Osteoblast (primary cell): Measurements from ENCODE around the gene CPNE7. TPM values are rescaled to one million over a fixed set of nuclear protein-coding genes. Genes with fewer than 3 reads are reported as not detected.

Experiments used
- DNase-seq: peaks from one replicate; pipeline ENCODE4 v3.0.0; 2011; ENCODE audit warnings: low spot score, mixed read lengths; ENCODE audit not compliant: insufficient read length; ENCODE audit errors: missing footprints
- H2AFZ ChIP-seq: 2 replicates; pipeline ENCODE4 v1.6.0; 2011; ENCODE audit warnings: mild to moderate bottlenecking, low read length
- H3K27ac ChIP-seq: 2 replicates; pipeline ENCODE4 v1.5.1; 2011; ENCODE audit warnings: mild to moderate bottlenecking, low read depth, low read length, moderate library complexity
- H3K27me3 ChIP-seq: 2 replicates; pipeline ENCODE4 v1.6.0; 2012; ENCODE audit warnings: mild to moderate bottlenecking, control low read depth, inconsistent platforms, low read length, moderate library complexity; ENCODE audit not compliant: insufficient read depth
- H3K36me3 ChIP-seq: 2 replicates; pipeline ENCODE4 v1.5.1; 2011; ENCODE audit warnings: mild to moderate bottlenecking, low read length, control low read depth, moderate library complexity; ENCODE audit not compliant: insufficient read depth
- H3K4me1 ChIP-seq: 2 replicates; pipeline ENCODE4 v1.5.1; 2011; ENCODE audit warnings: mild to moderate bottlenecking, low read length, control low read depth, moderate library complexity; ENCODE audit not compliant: insufficient read depth
- H3K4me2 ChIP-seq: 2 replicates; pipeline ENCODE4 v1.6.0; 2011; ENCODE audit warnings: mild to moderate bottlenecking, low read length; ENCODE audit not compliant: insufficient read depth
- H3K4me3 ChIP-seq: fragments of 200-600 bp; sonication (generic); 3 replicates; pipeline ENCODE4 v1.5.1; 2012; ENCODE audit warnings: mild to moderate bottlenecking, low read length, inconsistent platforms; ENCODE audit not compliant: insufficient read depth
- H3K79me2 ChIP-seq: 2 replicates; pipeline ENCODE4 v1.6.0; 2012; ENCODE audit warnings: mild to moderate bottlenecking, low read length, control low read depth, inconsistent platforms; ENCODE audit not compliant: insufficient read depth
- H3K9me3 ChIP-seq: 2 replicates; pipeline ENCODE4 v1.5.1; 2011; ENCODE audit warnings: low read depth, low read length, control low read depth
- H4K20me1 ChIP-seq: 2 replicates; pipeline ENCODE4 v1.6.0; 2012; ENCODE audit warnings: mild to moderate bottlenecking, low read length, control low read depth; ENCODE audit not compliant: insufficient read depth
- CTCF ChIP-seq: IDR thresholded peaks from 2 replicates; pipeline ENCODE4 v1.5.1; 2011; ENCODE audit warnings: mild to moderate bottlenecking, low read depth, low read length, moderate library complexity; ENCODE audit errors: extremely low read depth
- total RNA-seq: library from RNA; depleted of rRNA; stranded (reverse); fragments of >200 nt; gene quantifications from 2 replicates; pipeline ENCODE4 v1.2.3, GENCODE V29; 2012

The CPNE7 gene
- total RNA-seq, 1 donor, result 7.2 TPM

GRCh38 chr16:89600427-89600826, 24.9 kb downstream of the CPNE7 start:
- Histone ChIP-seq H3K4me2 (no peak overlapping the region), H4K20me1 (no peaks in the 10 kb centered on the region), H3K27ac (no peak overlapping the region), H3K9me3 (no peaks in the 10 kb centered on the region), H3K4me3 (no peak overlapping the region), H3K4me1 (peaks cover 15% of the 10 kb centered on the region), H3K27me3 (no peaks in the 10 kb centered on the region), H3K36me3 (no peaks in the 10 kb centered on the region), H3K79me2 (no peaks in the 10 kb centered on the region), H2AFZ (no peak overlapping the region)
- no peak for TF ChIP-seq CTCF
- DNase-seq, result no peak

GRCh38 chr16:89600956-89601355, 25.4 kb downstream of the CPNE7 start:
- peak; percentile 91 for DNase-seq
- H3K4me1 ChIP-seq, result peaks cover 15% of the 10 kb centered on the region
- no peaks in the 10 kb centered on the region for H3K27me3 ChIP-seq
- no peak overlapping the region for H2AFZ ChIP-seq
- H3K36me3 ChIP-seq, result no peaks in the 10 kb centered on the region
- no peak for TF ChIP-seq CTCF
- no peak overlapping the region for H3K27ac ChIP-seq
- no peaks in the 10 kb centered on the region for H3K9me3 ChIP-seq
- no peak overlapping the region for H3K4me2 ChIP-seq
- H3K4me3 ChIP-seq, result no peak overlapping the region
- no peaks in the 10 kb centered on the region for H3K79me2 ChIP-seq
- H4K20me1 ChIP-seq, result no peaks in the 10 kb centered on the region

DNA sequence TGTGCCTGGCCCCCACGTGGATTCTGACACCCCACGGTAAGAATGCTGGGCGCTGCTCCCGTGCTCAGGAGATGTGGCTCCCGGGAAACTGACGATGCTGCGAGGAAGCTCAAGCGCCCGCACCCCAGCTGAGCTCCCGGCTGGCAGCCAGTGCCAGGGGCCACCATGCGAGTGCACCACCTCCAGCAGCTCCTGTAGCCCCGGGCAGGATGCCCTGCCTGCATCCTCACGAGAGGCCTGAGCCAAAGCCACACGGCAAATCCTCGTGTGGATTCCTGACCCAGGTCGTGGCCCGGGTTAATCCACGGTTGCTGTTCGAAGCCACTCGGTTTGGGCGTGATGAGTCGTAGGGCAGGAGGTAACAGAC, 26.3 kb downstream of the CPNE7 start:
- Histone ChIP-seq H3K79me2 (no peaks in the 10 kb centered on the region), H3K27me3 (no peaks in the 10 kb centered on the region), H3K27ac (peak overlapping the region; percentile 92), H3K9me3 (no peaks in the 10 kb centered on the region), H2AFZ (peak overlapping the region; percentile 65), H3K4me1 (peaks cover 15% of the 10 kb centered on the region), H3K36me3 (no peaks in the 10 kb centered on the region), H3K4me2 (peak overlapping the region; percentile 72), H4K20me1 (no peaks in the 10 kb centered on the region), H3K4me3 (peak overlapping the region; percentile 52)
- DNase-seq, result peak; percentile 94
- TF ChIP-seq CTCF, result no peak

GRCh38 chr16:89602273-89602951, 26.9 kb downstream of the CPNE7 start:
- no peaks in the 10 kb centered on the region for H4K20me1 ChIP-seq
- peak overlapping the region; percentile 72 for H3K4me2 ChIP-seq
- TF ChIP-seq CTCF, result no peak
- H3K4me1 ChIP-seq, result peaks cover 15% of the 10 kb centered on the region
- peak overlapping the region; percentile 65 for H2AFZ ChIP-seq
- peak overlapping the region; percentile 52 for H3K4me3 ChIP-seq
- no peaks in the 10 kb centered on the region for H3K27me3 ChIP-seq
- H3K79me2 ChIP-seq, result no peaks in the 10 kb centered on the region
- H3K27ac ChIP-seq, result peak overlapping the region; percentile 92
- H3K36me3 ChIP-seq, result no peaks in the 10 kb centered on the region
- no peaks in the 10 kb centered on the region for H3K9me3 ChIP-seq
- DNase-seq, result peak; percentile 100
